ENCODE data around the gene ARHGDIG. TPM values are rescaled to one million over a fixed set of nuclear protein-coding genes. Genes with fewer than 3 reads are reported as not detected.

The ARHGDIG gene
- total RNA-seq, 1 donor from 2014 or later = not detected

DNA sequence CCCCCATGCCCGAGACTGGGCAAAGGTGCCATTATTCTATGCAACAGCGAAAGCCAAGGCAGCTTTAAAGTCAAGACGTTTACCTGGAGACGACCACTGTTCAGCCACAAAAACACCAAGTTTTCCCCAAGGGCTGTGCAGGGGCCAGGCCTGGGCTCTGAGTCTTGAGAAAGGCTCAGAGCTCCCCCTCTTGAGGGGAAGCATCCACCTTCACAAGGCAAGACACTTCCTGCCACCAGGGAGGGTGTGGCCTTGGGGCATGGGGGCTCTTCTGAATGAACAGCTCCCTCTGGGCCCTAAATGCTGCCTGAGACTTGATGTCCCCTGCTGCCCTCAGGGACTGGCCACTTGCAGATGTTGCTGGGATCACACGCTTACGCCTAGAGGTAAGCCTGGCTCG lies 29.1 kb downstream of the ARHGDIG start:
- Histone ChIP-seq H3K79me2 (ENCODE audit: low read depth) (no peaks in the 10 kb centered on the region), H3K36me3 (no peaks in the 10 kb centered on the region), H2AFZ (replicated peaks) (no peak overlapping the region), H3K27me3 (no peaks in the 10 kb centered on the region), H4K20me1 (ENCODE audit: low read depth) (peaks cover 6% of the 10 kb centered on the region), H3K27ac (no peak overlapping the region), H3K9me3 (ENCODE audit: low read depth) (no peaks in the 10 kb centered on the region), H3K4me1 (no peaks in the 10 kb centered on the region), H3K4me2 (no peak overlapping the region), H3F3A (ENCODE audit: low read depth) (no peaks in the 10 kb centered on the region), H3K9ac (no peak overlapping the region), H3K4me3 (no peak overlapping the region)
- TF ChIP-seq CTCF (IDR thresholded peaks at IDR 0.05) (no peak), EZH2phosphoT487 (IDR thresholded peaks at IDR 0.05) (no peak), EZH2 (IDR thresholded peaks at IDR 0.05) (no peak)
- Mint-ChIP-seq H3K4me1 (no peaks in the 10 kb centered on the region), H3K9me3 (no peaks in the 10 kb centered on the region), H3K27me3 (ENCODE audit: insufficient read depth, low read depth) (no peaks in the 10 kb centered on the region), H3K4me3 (no peak overlapping the region), H3K27ac (no peak overlapping the region), H3K36me3 (peaks cover 9% of the 10 kb centered on the region)
- no peak for DNase-seq (ENCODE audit: low spot score)

- H3K79me2 ChIP-seq (ENCODE audit: low read depth) = peaks cover 18% of the 10 kb centered on the region
- no peaks in the 10 kb centered on the region for H3K9me3 ChIP-seq (ENCODE audit: low read depth)
- TF ChIP-seq CTCF (IDR thresholded peaks at IDR 0.05) (no peak), EZH2phosphoT487 (IDR thresholded peaks at IDR 0.05) (no peak), EZH2 (IDR thresholded peaks at IDR 0.05) (no peak)
- Mint-ChIP-seq H3K4me1 (peaks cover 2% of the 10 kb centered on the region), H3K4me3 (no peak overlapping the region), H3K27me3 (ENCODE audit: insufficient read depth, low read depth) (no peaks in the 10 kb centered on the region), H3K9me3 (no peaks in the 10 kb centered on the region), H3K36me3 (peaks cover 9% of the 10 kb centered on the region), H3K27ac (no peak overlapping the region)
- DNase-seq (ENCODE audit: low spot score) = no peak
- H2AFZ ChIP-seq (replicated peaks) = no peak overlapping the region
- H3K4me3 ChIP-seq = no peak overlapping the region
- no peak overlapping the region for H3K9ac ChIP-seq
- no peaks in the 10 kb centered on the region for H3K27me3 ChIP-seq
- no peak overlapping the region for H3K27ac ChIP-seq
- no peaks in the 10 kb centered on the region for H3K4me1 ChIP-seq
- H3K4me2 ChIP-seq = no peak overlapping the region
- H3K36me3 ChIP-seq = no peaks in the 10 kb centered on the region
- no peaks in the 10 kb centered on the region for H3F3A ChIP-seq (ENCODE audit: low read depth)
- H4K20me1 ChIP-seq (ENCODE audit: low read depth) = peaks cover 21% of the 10 kb centered on the region
Observed at GRCh38 chr16:311725-312124, 31.3 kb downstream of the ARHGDIG start.

DNA sequence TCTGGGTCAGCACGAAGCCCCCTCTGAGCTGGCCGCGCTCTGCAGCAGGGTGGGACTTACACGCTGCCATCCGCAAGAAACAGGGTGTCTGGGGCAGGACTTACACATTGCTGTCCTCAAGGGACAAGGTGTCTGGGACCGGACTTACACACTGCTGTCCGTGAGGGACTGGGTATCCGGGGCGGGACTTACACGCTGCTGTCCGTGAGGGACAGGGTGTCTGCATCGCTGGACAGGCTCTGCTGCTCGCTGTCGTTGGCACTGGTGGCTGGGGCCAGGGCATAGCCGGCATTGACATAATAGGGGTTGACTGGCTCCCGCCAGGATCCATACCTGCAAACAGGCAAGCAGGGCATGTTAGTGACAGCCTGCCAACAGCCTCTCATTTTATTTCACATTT lies 34.0 kb downstream of the ARHGDIG start:
- peaks cover 7% of the 10 kb centered on the region for H3K4me1 Mint-ChIP-seq

More for the DNA sequence above, 34.0 kb downstream of the ARHGDIG start:
- H3K9me3 ChIP-seq (ENCODE audit: low read depth) = no peaks in the 10 kb centered on the region
- H3K9ac ChIP-seq = no peak overlapping the region
- H3K4me2 ChIP-seq = no peak overlapping the region
- TF ChIP-seq EZH2 (IDR thresholded peaks at IDR 0.05) (no peak), CTCF (IDR thresholded peaks at IDR 0.05) (no peak), EZH2phosphoT487 (IDR thresholded peaks at IDR 0.05) (no peak)
- no peak overlapping the region for H3K27ac ChIP-seq
- Mint-ChIP-seq H3K9me3 (no peaks in the 10 kb centered on the region), H3K36me3 (peaks cover 11% of the 10 kb centered on the region), H3K4me3 (no peak overlapping the region), H3K27ac (no peak overlapping the region), H3K27me3 (ENCODE audit: insufficient read depth, low read depth) (no peaks in the 10 kb centered on the region)
- no peak overlapping the region for H3K4me3 ChIP-seq
- H3K27me3 ChIP-seq = no peaks in the 10 kb centered on the region
- peaks cover 43% of the 10 kb centered on the region for H3K79me2 ChIP-seq (ENCODE audit: low read depth)
- H3F3A ChIP-seq (ENCODE audit: low read depth) = peaks cover 7% of the 10 kb centered on the region
- DNase-seq (ENCODE audit: low spot score) = no peak
- peaks cover 47% of the 10 kb centered on the region for H4K20me1 ChIP-seq (ENCODE audit: low read depth)
- H3K4me1 ChIP-seq = peaks cover 5% of the 10 kb centered on the region
- H2AFZ ChIP-seq (replicated peaks) = no peak overlapping the region
- no peaks in the 10 kb centered on the region for H3K36me3 ChIP-seq
